Kidney tubule cell (primary cell): Measurements from ENCODE around the gene OPHN1.
"Not testable (repeated sequence)": the region's sequence is repeated elsewhere in the genome, so short reads cannot be mapped to it uniquely, and the experiment has no call there.

Experiments used
- DNase-seq: peaks from one replicate; pipeline ENCODE4 v3.0.0-alpha.2; 2018; ENCODE audit warnings: low spot score

The OPHN1 gene

GRCh38 chrX:68422478-68422877 lies 10.8 kb downstream of the OPHN1 start:
- no peak for DNase-seq

GRCh38 chrX:68421636-68422035 lies 11.7 kb downstream of the OPHN1 start:
- DNase-seq: no peak

DNA sequence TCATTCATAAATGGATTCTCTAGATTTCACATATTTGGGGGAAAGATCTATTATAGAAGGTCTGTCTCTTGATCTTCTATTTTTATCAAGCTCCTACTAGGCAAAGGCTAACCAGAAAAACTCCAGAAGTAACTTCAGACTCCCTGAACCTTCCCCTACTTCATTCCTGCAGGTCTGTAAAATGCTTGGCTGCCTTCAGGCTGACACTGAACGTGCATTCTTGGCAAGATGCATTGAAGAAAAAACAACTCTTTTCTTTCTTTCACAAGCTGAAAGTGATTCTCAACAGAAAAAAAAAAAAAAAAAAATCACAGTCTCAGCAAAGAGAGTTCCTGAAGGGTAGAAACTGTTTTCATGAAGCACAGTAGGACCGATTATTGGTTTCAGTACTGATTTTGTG lies 12.7 kb downstream of the OPHN1 start:
- DNase-seq: peak; percentile 13

- DNase-seq: no peak
These were observed 13.3 kb downstream of the OPHN1 start for GRCh38 chrX:68419975-68420374.

DNA sequence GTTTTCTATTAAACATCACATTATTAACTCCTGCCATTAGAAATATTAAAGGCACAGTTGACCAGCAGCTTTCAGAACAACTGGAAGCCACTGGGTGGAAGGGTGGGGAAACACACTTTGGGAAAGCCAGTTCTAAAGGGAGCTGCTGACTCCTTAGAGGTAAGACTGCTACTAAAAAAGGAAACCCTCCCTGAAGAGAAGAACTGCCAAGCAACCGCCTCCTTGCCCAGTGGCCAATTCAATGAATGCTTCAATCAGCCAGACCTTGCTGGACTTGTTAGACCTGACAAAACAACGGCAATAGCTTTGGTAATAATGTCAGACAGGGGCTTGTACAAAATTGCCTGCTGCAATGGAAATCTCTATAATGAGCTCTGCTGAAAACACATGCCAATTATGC lies 15.6 kb downstream of the OPHN1 start:
- no peak for DNase-seq

GRCh38 chrX:68416592-68416991 lies 16.7 kb downstream of the OPHN1 start:
- peak; percentile 71 for DNase-seq

- peak; percentile 54 for DNase-seq
These were observed 18.0 kb downstream of the OPHN1 start for GRCh38 chrX:68415316-68415715.

- DNase-seq: no peak
These were observed 20.0 kb downstream of the OPHN1 start for GRCh38 chrX:68413254-68413653.

DNA sequence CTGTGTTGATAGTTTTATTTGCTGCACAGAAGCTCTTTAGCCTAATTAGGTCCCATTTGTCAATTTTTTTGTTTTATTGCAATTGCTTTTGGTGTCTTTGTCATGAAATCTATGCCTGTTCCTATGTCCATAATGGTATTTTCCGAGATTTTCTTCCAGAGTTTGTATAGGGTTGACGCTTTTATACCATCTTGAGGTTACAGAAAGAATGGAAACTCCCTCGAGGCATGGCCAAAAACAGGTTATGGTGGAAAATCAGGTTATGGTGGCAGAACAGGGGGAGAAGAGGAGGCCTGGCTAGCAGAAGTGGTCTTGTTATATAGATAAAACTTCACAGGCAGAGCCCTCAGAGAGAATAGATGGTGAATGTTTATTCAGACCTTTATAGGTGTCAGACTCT lies 21.6 kb downstream of the OPHN1 start:
- no peak for DNase-seq

DNA sequence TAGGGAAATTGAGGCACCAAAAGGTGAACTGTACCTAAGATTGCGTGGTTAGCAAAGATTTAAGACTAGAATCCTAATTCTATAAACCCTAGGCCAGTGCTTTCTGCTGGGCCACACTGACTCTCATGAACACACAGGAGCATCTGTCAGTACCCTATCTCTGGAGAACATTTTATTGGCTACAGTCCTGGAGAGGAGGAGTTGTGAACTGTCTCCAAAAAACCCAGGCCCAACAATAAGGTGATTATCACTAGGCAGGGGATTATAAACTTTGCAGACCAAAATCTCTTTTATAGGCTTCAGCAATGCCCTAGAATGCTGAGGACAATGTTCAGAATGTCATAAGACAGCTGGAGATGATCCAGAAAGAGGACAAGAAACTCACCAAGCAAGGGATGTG lies 24.1 kb downstream of the OPHN1 start:
- no peak for DNase-seq

DNA sequence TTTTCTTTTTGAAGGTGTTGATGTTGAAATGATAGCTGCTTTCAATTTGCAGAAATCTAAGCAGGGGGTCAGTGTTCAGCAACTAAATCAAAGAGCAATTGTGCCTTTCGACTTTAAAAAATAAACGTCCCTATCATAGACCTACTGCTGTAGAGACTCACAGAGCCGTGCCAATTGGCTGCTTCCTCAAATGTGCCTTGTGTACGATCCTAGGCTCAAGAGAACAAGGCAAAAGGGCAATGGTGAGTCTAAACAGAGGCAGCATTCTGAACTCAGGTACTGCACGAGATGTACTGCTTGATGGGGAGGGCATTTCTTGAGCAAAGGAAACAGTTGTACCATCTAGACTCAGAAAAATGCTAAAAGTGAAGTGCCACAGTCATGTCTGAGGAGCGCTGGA lies 29.8 kb downstream of the OPHN1 start:
- DNase-seq: no peak

GRCh38 chrX:68403038-68403437 lies 30.3 kb downstream of the OPHN1 start:
- DNase-seq: no peak

- DNase-seq: no peak
These were observed 31.2 kb downstream of the OPHN1 start for GRCh38 chrX:68402094-68402493.

GRCh38 chrX:68398291-68398690 lies 35.0 kb downstream of the OPHN1 start:
- DNase-seq: no peak

- no peak for DNase-seq
These were observed 36.3 kb downstream of the OPHN1 start for GRCh38 chrX:68396953-68397352.

DNA sequence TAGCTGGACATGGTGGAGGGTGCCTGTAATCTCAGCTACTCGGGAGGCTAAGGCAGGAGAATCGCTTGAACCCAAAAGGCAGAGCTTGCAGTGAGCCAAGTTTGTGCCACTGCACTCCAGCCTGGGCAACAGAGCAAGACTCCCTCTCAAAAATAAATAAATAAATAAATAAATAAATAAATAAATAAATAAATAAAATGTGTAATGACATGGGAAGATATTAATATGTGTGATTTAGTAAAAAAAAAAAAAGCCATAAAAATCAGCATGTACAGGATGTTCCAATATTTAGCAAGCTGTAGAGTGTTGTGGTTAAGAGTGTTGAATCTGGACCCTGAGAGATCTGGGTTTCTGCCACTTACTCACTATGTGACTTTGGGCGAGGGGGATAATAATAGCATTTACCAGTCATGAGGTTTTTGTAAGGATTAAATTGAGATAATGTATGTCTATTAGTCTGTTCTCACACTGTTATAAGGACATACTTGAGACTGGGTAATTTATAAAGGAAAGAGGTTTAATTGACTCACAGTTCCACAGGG lies 43.8 kb downstream of the OPHN1 start:
- not testable (repeated sequence) for DNase-seq

GRCh38 chrX:68387776-68388175 lies 45.5 kb downstream of the OPHN1 start:
- DNase-seq: no peak

- DNase-seq: no peak
These were observed 49.8 kb downstream of the OPHN1 start for GRCh38 chrX:68383540-68383939.

DNA sequence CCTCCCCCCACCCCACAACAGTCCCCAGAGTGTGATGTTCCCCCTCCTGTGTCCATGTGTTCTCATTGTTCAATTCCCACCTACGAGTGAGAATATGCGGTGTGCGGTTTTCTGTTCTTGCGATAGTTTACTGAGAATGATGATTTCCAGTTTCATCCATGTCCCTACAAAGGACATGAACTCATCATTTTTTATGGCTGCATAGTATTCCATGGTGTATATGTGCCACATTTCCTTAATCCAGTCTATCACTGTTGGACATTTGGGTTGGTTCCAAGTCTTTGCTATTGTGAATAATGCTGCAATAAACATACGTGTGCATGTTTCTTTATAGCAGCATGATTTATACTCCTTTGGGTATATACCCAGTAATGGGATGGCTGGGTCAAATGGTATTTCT lies 55.7 kb downstream of the OPHN1 start:
- DNase-seq: not testable (repeated sequence)

DNA sequence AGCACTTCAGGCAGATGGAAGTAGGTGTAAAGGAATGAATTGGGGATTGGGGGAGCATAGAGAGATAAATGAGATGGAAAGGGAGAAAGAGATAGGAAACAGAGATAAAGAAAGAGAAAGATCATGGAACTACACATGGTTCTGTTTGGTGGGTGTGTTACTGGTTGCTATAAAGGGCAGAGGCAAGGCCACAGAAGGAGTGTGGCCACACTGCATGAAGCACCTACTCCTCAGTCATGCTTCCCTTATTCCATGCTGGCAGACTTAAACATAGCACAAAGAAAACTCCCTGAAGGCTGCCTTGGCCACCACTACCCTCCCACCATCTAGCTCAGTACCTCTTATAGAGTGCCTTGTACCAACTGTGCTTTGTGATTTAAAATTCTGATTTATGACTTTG lies 56.9 kb downstream of the OPHN1 start:
- no peak for DNase-seq

DNA sequence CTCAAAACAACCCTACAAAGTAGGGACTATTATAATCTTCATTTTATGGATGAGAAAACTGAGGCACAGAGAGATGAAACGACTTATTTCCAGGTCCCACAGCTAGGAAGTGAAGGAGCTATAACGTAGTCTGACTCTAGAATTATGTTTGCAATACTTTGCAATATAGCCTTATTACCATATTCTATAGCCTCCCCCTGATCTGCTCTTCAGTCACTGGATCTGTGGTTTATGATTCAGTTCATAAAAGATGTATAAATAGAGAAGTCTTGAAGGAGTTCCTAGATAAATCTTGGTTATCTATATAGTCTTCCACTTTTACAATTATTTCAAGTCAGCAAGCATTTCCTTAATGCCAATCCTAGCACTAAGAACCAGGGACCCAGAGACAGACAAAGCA lies 57.5 kb downstream of the OPHN1 start:
- DNase-seq: no peak

DNA sequence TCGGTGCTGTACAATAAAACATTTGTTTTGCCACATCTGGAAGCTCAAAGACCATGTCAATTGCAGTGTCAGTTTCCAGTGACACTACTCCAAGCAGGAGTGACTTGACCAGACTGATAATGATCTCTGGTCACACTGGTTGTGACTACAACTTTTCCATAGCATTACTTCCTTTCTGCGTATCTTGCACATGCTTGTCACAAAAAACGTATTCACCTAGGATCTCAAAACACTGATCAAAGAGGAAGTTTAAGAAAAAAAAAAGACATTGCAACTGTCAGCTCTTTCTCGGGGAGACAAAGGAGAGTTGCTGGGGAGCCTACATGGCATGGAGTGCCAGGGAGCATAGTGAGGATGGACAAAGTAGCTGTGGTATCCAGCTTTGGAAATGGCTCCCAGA lies 60.6 kb downstream of the OPHN1 start:
- no peak for DNase-seq

- DNase-seq: no peak
These were observed 63.7 kb downstream of the OPHN1 start for GRCh38 chrX:68369559-68369958.

DNA sequence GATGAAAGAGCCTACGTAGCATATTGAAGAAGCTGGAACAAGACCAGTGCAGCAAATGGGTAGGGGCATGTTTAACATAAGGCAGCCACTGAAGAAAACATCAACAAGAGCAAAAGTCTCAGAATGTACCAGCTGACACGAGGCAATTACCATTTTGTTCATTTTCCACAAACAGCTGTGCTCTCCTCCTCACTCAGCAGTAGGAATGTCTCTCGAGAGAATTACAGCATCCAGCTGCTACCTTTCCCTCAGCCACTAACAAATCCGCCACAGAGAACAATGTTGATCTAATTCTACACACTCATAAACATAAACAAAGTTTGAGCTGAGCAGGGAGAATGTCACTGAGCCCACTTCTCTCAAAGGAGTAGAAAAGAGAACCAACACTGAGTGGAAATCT lies 68.0 kb downstream of the OPHN1 start:
- no peak for DNase-seq

DNA sequence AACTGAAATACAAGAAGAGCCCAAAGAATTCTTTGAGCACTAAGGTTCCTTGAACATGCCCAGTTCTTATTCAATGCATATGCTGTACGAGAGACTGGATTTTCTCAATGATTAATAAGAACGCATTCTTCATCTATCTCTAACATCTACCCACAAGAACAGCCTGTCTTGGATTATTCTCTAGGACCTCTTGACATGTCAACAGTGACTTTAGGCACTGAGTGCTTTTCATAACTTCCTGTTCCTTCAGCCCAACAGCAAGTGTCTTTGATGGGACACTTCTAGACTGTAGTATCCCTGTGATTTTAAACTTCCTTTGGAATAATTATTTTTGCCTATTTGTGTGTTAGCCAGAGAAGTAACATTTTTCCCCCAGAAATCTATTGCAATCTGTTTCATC lies 69.3 kb downstream of the OPHN1 start:
- no peak for DNase-seq
